ENCODE measurements around the gene KLF6. TPM values are rescaled to one million over a fixed set of nuclear protein-coding genes. Genes with fewer than 3 reads are reported as not detected.

KLF6 gene
- total and polyA plus RNA-seq, 9 of the 15 experiments (the other 6 are each of a cell fraction or from before 2014, with no cell fraction given): 3.2 to 23.9 (median 8.0) TPM

- TF ChIP-seq ARID4B (CRISPR knock-in tag; IDR thresholded peaks at IDR 0.05) (0 out of 2 replicates have a peak, but pooled peaks have one; percentile 53), ZNF175 (CRISPR knock-in tag; IDR thresholded peaks at IDR 0.05; ENCODE audit: low read depth) (0 out of 2 replicates have a peak, but pooled peaks have one; percentile 58), ZNF121 (CRISPR knock-in tag; conservative IDR thresholded peaks at IDR 0.05) (no peak), FOXA3 (CRISPR knock-in tag; conservative IDR thresholded peaks at IDR 0.05 in 1 of 2, IDR thresholded peaks at IDR 0.05 in 1 of 2) (0 out of 4 replicates have a peak, but pooled peaks of 1 of the 2 experiments have one; percentile 4), NR2C2 (CRISPR knock-in tag; IDR thresholded peaks at IDR 0.05) (no peak), NR2C2 (tag; IDR thresholded peaks at IDR 0.05) (0 out of 2 replicates have a peak, but pooled peaks have one; percentile 20), KDM4B (IDR thresholded peaks at IDR 0.05; ENCODE audit: borderline replicate concordance in 2 of 2, low read depth in 1 of 2) (peak in 1 of 2 experiments; percentile 51; a peak in 1 of 4 replicates), ESRRA (IDR thresholded peaks at IDR 0.05; ENCODE audit: borderline replicate concordance, low read depth) (no peak), RNF2 (IDR thresholded peaks at IDR 0.05) (peak; percentile 66), ATF1 (CRISPR knock-in tag; IDR thresholded peaks at IDR 0.05) (no peak), ATF1 (tag; IDR thresholded peaks at IDR 0.05) (peak; percentile 57; the same call in 1 of the 2 replicates), STAT5A (IDR thresholded peaks at IDR 0.05; ENCODE audit: borderline replicate concordance, low read length) (0 out of 2 replicates have a peak, but pooled peaks have one; percentile 11), HDAC1 (IDR thresholded peaks at IDR 0.05) (peak; percentile 35 to 84; a peak in 3 of 4 replicates), MTA3 (IDR thresholded peaks at IDR 0.05; ENCODE audit: borderline replicate concordance) (peak; percentile 34; the same call in 1 of the 2 replicates), ARID1B (IDR thresholded peaks at IDR 0.05) (peak; percentile 78), JUND (IDR thresholded peaks at IDR 0.05; ENCODE audit: borderline replicate concordance, low read depth, low read length) (peak; percentile 99), JUND (tag; IDR thresholded peaks at IDR 0.05; ENCODE audit: borderline replicate concordance, low read depth, low read length) (peak; percentile 99), ZEB2 (IDR thresholded peaks at IDR 0.05) (0 out of 2 replicates have a peak, but pooled peaks have one; percentile 11), KLF16 (IDR thresholded peaks at IDR 0.05) (peak; percentile 35; the same call in 1 of the 2 replicates), RAD51 (IDR thresholded peaks at IDR 0.05; ENCODE audit: borderline replicate concordance, low read depth) (no peak), SOX6 (IDR thresholded peaks at IDR 0.05) (peak; percentile 40), SMARCA4 (IDR thresholded peaks at IDR 0.05) (peak; percentile 73), MLLT1 (IDR thresholded peaks at IDR 0.05) (peak; percentile 16 to 52; a peak in 1 of 4 replicates), MECOM (CRISPR knock-in tag; IDR thresholded peaks at IDR 0.05) (no peak)
Measured at GRCh38 chr10:3782451-3783315, 2.3 kb downstream of the KLF6 start (continued).

Data from K562 (cell line).